HL-60 (cell line): Measurements from ENCODE around the gene SPEM1.

ENCODE experiments used
- POLR2AphosphoS5 ChIP-seq: IDR thresholded peaks from 2 replicates; pipeline ENCODE4 v1.6.1; 2012; ENCODE audit warnings: low read depth
- TF ChIP-seq, protein P1 (sequence below): IDR thresholded peaks from one replicate; pipeline ENCODE4 v1.5.1; 2011; ENCODE audit warnings: low read length, control low read depth, inconsistent platforms; ENCODE audit not compliant: insufficient read depth
- TF ChIP-seq, protein P2 (sequence below): IDR thresholded peaks from 2 replicates; pipeline ENCODE4 v1.6.1; 2012; ENCODE audit warnings: low read depth; ENCODE audit not compliant: insufficient replicate concordance

DNA sequence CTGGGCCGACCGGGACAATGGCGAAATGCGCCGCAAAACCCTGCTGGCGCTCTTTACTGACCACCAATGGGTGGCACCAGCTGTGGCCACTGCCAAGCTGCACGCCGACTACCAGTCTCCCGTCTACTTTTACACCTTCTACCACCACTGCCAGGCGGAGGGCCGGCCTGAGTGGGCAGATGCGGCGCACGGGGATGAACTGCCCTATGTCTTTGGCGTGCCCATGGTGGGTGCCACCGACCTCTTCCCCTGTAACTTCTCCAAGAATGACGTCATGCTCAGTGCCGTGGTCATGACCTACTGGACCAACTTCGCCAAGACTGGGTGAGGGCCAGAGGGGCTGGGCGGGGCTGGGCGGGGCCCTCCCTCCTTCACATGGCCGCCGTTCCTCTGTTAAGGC is 4.3 kb upstream of the SPEM1 start:
- TF ChIP-seq, protein P1, sequence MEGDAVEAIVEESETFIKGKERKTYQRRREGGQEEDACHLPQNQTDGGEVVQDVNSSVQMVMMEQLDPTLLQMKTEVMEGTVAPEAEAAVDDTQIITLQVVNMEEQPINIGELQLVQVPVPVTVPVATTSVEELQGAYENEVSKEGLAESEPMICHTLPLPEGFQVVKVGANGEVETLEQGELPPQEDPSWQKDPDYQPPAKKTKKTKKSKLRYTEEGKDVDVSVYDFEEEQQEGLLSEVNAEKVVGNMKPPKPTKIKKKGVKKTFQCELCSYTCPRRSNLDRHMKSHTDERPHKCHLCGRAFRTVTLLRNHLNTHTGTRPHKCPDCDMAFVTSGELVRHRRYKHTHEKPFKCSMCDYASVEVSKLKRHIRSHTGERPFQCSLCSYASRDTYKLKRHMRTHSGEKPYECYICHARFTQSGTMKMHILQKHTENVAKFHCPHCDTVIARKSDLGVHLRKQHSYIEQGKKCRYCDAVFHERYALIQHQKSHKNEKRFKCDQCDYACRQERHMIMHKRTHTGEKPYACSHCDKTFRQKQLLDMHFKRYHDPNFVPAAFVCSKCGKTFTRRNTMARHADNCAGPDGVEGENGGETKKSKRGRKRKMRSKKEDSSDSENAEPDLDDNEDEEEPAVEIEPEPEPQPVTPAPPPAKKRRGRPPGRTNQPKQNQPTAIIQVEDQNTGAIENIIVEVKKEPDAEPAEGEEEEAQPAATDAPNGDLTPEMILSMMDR: no peak
- TF ChIP-seq POLR2AphosphoS5: no peak
- TF ChIP-seq, protein P2, sequence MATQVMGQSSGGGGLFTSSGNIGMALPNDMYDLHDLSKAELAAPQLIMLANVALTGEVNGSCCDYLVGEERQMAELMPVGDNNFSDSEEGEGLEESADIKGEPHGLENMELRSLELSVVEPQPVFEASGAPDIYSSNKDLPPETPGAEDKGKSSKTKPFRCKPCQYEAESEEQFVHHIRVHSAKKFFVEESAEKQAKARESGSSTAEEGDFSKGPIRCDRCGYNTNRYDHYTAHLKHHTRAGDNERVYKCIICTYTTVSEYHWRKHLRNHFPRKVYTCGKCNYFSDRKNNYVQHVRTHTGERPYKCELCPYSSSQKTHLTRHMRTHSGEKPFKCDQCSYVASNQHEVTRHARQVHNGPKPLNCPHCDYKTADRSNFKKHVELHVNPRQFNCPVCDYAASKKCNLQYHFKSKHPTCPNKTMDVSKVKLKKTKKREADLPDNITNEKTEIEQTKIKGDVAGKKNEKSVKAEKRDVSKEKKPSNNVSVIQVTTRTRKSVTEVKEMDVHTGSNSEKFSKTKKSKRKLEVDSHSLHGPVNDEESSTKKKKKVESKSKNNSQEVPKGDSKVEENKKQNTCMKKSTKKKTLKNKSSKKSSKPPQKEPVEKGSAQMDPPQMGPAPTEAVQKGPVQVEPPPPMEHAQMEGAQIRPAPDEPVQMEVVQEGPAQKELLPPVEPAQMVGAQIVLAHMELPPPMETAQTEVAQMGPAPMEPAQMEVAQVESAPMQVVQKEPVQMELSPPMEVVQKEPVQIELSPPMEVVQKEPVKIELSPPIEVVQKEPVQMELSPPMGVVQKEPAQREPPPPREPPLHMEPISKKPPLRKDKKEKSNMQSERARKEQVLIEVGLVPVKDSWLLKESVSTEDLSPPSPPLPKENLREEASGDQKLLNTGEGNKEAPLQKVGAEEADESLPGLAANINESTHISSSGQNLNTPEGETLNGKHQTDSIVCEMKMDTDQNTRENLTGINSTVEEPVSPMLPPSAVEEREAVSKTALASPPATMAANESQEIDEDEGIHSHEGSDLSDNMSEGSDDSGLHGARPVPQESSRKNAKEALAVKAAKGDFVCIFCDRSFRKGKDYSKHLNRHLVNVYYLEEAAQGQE: no peak
